ENCODE measurements around the gene TRERF1.

TRERF1 gene

GRCh38 chr6:42301986-42302385 lies 149.7 kb downstream of the TRERF1 start:
- no peak for DNase-seq

- DNase-seq: no peak
Measured at GRCh38 chr6:42300701-42301100, 151.0 kb downstream of the TRERF1 start.

- DNase-seq: no peak
Measured at GRCh38 chr6:42300185-42300584, 151.5 kb downstream of the TRERF1 start.

- no peak for DNase-seq
Measured at GRCh38 chr6:42297661-42298060, 154.1 kb downstream of the TRERF1 start.

- no peak for DNase-seq
Measured at GRCh38 chr6:42296614-42297013, 155.1 kb downstream of the TRERF1 start.

GRCh38 chr6:42295677-42296076 lies 156.0 kb downstream of the TRERF1 start:
- DNase-seq: no peak

GRCh38 chr6:42295181-42295580 lies 156.5 kb downstream of the TRERF1 start:
- no peak for DNase-seq

GRCh38 chr6:42294759-42295158 lies 157.0 kb downstream of the TRERF1 start:
- DNase-seq: no peak

GRCh38 chr6:42293386-42293977 lies 158.2 kb downstream of the TRERF1 start:
- DNase-seq: no peak

GRCh38 chr6:42292004-42292740 lies 159.6 kb downstream of the TRERF1 start:
- DNase-seq: no peak

- no peak for DNase-seq
Measured at GRCh38 chr6:42287756-42288155, 164.0 kb downstream of the TRERF1 start.

- DNase-seq: no peak
Measured at GRCh38 chr6:42281570-42281969, 170.2 kb downstream of the TRERF1 start.

GRCh38 chr6:42280966-42281533 lies 170.7 kb downstream of the TRERF1 start:
- DNase-seq: no peak

- DNase-seq: no peak
Measured at GRCh38 chr6:42279966-42280629, 171.6 kb downstream of the TRERF1 start.

GRCh38 chr6:42279144-42279781 lies 172.5 kb downstream of the TRERF1 start:
- no peak for DNase-seq

GRCh38 chr6:42278131-42278853 lies 173.4 kb downstream of the TRERF1 start:
- no peak for DNase-seq

GRCh38 chr6:42276034-42276890 lies 175.5 kb downstream of the TRERF1 start:
- DNase-seq: no peak

GRCh38 chr6:42275376-42276033 lies 176.2 kb downstream of the TRERF1 start:
- no peak for DNase-seq

- no peak for DNase-seq
Measured at GRCh38 chr6:42274898-42275297, 176.8 kb downstream of the TRERF1 start.

- DNase-seq: no peak
Measured at GRCh38 chr6:42271834-42272805, 179.6 kb downstream of the TRERF1 start.

Data from GOT3 (cell line).